HAP-1 (cell line): Measurements from ENCODE around the gene C19orf85.

Experiments used
- DNase-seq, 2 experiments: peaks; one replicate each; pipeline ENCODE4 v3.0.0-alpha.2; 2016 to 2020; ENCODE audit warnings: low spot score in 2 of 2
- H3K27me3 ChIP-seq: fragments of 250-450 bp; sonication (Bioruptor Pico); 2 replicates; pipeline ENCODE4 v1.5.1; 2020; ENCODE audit warnings: low read depth, mild to moderate bottlenecking, moderate library complexity
- H3K36me3 ChIP-seq: fragments of 250-450 bp; sonication (Bioruptor Pico); replicated peaks from 2 replicates; pipeline ENCODE4 v1.5.1; 2020; ENCODE audit warnings: mild to moderate bottlenecking
- H3K4me1 ChIP-seq: fragments of 250-450 bp; sonication (Bioruptor Pico); 2 replicates; pipeline ENCODE4 v1.5.1; 2020; ENCODE audit warnings: mild to moderate bottlenecking
- H3K4me3 ChIP-seq: fragments of 250-450 bp; sonication (Bioruptor Pico); 2 replicates; pipeline ENCODE4 v1.5.1; 2020; ENCODE audit warnings: mild to moderate bottlenecking, moderate library complexity
- H3K9me3 ChIP-seq: fragments of 250-450 bp; sonication (Bioruptor Pico); 2 replicates; pipeline ENCODE4 v1.5.1; 2020; ENCODE audit warnings: mild to moderate bottlenecking, moderate library complexity
- in situ Hi-C: fragments of 300-500 bp; cut with MboI; formaldehyde crosslinking; loops from 3 replicates; pipeline ENCODE4 v1.14.3; 2020; ENCODE audit warnings: low sequenced_read_pairs, inconsistent platforms, mixed read lengths

C19orf85 gene

DNA sequence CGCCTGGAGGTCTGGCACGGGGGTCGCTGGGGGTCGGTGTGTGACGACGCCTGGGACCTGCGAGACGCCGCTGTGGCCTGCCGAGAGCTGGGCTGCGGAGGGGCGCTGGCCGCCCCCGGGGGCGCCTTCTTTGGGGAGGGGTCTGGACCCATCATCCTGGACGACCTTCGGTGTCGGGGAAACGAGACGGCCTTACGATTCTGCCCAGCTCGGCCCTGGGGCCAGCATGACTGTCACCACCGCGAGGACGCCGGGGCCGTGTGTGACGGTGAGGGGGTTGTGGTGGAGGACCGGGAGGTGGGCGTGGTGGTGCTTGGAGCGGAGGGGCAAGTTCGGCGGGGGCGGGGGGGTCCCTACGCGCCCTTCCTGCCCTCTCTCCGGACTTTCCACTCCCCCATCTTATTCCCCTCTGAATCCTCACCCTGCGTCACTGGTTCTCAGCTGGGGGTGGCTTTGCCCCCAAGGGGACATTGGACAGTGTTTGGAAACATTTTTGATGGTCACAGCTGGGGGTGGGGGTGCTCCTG is 29.2 kb upstream of the C19orf85 start:
- in situ Hi-C loops, result no loop called here
- no peaks in the 10 kb centered on the region for H3K4me1 ChIP-seq
- H3K9me3 ChIP-seq, result no peaks in the 10 kb centered on the region
- H3K36me3 ChIP-seq, result no peaks in the 10 kb centered on the region
- 0 out of 2 replicates have a peak, but pooled peaks cover 5% of the 10 kb centered on the region for H3K27me3 ChIP-seq
- DNase-seq, result no peak
- H3K4me3 ChIP-seq, result no peak overlapping the region

DNA sequence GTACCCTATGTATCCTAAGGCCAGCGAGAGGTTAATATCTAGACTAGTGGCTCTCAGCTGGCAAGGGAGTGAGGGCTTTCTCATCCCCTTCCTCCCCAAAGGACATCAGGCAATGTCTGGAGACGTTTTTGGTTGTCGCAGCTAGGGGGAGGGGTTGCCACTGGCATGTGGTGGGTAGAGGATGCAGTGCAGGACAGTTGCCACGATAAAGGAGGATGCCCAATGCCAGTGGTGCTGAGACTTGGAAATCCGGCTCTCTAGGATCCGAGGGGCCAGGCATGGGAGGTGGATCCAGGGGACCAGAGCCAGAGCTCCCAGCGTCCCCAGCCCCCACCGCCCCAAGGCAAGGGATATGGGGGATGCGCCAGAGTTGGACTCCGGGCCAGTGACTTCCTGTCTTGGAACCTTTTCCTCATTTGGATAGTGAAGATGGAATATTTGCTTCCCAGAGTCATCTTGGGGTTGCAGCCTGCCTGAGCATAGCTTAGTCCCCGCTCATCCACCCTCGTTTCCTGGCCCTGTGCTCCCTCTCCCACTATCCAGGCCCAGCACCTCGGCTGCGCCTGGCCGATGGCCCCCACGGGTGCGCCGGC is 28.6 kb upstream of the C19orf85 start:
- H3K36me3 ChIP-seq, result no peaks in the 10 kb centered on the region
- H3K4me1 ChIP-seq, result no peaks in the 10 kb centered on the region
- no peaks in the 10 kb centered on the region for H3K9me3 ChIP-seq
- H3K4me3 ChIP-seq, result no peak overlapping the region
- in situ Hi-C loops, result no loop called here
- H3K27me3 ChIP-seq, result 0 out of 2 replicates have a peak, but pooled peaks cover 5% of the 10 kb centered on the region
- DNase-seq, result no peak

- no peaks in the 10 kb centered on the region; the same call in 1 of the 2 replicates for H3K4me1 ChIP-seq
- H3K27me3 ChIP-seq, result 0 out of 2 replicates have a peak, but pooled peaks cover 5% of the 10 kb centered on the region
- H3K9me3 ChIP-seq, result no peaks in the 10 kb centered on the region
- no peak overlapping the region for H3K4me3 ChIP-seq
- H3K36me3 ChIP-seq, result no peaks in the 10 kb centered on the region; the same call in 1 of the 2 replicates
- DNase-seq, result no peak
- in situ Hi-C loops, result no loop called here
Measured at GRCh38 chr19:55492362-55492944, 27.9 kb upstream of the C19orf85 start.

- H3K4me1 ChIP-seq, result no peaks in the 10 kb centered on the region; the same call in 1 of the 2 replicates
- in situ Hi-C loops, result no loop called here
- peaks cover 2% of the 10 kb centered on the region; the same call in 1 of the 2 replicates for H3K36me3 ChIP-seq
- no peak overlapping the region for H3K4me3 ChIP-seq
- DNase-seq, result no peak
- H3K9me3 ChIP-seq, result no peaks in the 10 kb centered on the region
- 0 out of 2 replicates have a peak, but pooled peaks cover 5% of the 10 kb centered on the region for H3K27me3 ChIP-seq
Measured at GRCh38 chr19:55491546-55492360, 27.2 kb upstream of the C19orf85 start.

DNA sequence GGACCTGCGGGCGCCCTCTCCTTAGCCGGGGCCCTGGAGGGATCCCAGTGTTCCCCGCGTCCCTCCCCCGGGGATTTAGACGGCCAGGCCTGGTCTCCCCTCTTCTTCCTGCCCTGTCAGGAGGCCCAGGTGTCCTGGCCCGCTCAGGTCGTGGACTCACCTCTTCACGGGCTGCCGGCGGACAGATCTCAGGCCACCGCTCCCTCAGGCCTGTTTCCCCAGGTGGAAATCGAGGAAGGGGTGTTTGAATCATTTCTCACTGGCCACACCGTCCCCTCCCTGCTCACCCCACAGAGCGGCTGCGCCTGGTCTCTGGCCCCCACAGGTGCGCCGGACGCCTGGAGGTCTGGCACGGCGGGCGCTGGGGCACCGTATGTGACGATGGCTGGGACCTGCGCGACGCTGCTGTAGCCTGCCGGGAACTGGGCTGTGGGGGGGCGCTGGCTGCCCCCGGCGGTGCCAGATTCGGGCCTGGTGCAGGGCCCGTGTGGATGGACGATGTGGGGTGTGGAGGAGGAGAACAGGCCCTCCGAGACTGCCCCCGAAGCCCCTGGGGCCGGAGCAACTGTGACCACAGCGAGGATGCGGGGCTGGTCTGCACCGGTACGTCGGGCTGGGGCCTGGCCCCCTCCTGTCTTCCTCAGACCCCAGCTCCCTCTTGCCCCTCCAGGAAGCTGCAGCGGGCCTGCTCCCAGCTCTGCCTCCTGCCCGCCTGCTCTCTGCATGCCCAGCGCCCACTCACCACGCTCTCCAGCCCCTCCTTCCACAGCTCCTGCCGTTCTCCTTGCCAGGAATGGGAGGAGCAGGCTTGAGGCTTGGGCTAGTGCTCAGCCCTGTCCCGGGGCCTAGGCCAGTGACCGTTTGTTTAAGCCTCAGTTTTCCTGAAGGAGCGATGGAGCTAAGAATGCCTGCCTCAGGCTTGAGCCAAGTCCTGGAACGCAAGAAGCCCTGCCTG is 26.2 kb upstream of the C19orf85 start:
- no peaks in the 10 kb centered on the region; the same call in 1 of the 2 replicates for H3K4me1 ChIP-seq
- no peak for DNase-seq
- H3K9me3 ChIP-seq, result no peaks in the 10 kb centered on the region
- in situ Hi-C loops, result no loop called here
- 0 out of 2 replicates have a peak, but pooled peaks cover 5% of the 10 kb centered on the region for H3K27me3 ChIP-seq
- no peak overlapping the region for H3K4me3 ChIP-seq
- H3K36me3 ChIP-seq, result peaks cover 2% of the 10 kb centered on the region; the same call in 1 of the 2 replicates

- no peaks in the 10 kb centered on the region; the same call in 1 of the 2 replicates for H3K4me1 ChIP-seq
Measured at GRCh38 chr19:55489711-55490477, 25.3 kb upstream of the C19orf85 start.

DNA sequence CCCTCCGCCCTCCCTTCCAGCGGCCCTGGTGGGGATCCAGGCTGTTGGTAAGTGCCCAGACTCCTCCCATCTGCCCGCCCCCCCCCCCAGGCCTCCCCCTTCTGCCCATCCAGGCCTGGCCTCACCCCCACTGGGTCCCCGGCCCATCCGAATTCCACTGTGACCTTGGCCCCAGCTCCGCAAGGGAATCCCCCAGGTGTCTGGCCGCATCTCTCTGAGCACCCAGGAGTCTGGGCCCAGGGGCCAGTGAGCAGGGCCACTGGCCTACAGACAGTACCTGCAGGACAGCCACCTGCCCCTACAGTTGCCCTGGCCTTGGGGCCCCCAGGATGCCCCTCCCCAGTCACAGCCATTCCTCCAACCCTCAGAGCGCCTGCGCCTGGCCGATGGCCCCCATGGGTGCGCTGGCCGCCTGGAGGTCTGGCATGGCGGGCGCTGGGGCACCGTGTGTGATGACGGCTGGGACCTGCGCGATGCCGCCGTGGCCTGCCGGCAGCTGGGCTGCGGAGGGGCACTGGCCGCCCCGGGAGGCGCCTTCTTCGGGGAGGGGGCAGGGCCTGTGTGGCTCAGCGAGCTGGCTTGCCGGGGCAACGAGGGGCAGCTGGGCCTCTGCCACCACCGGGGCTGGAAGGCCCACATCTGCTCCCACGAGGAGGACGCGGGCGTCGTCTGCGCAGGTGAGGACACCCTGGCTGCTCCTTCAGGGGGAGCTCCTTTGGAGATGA is 24.6 kb upstream of the C19orf85 start:
- H3K4me3 ChIP-seq, result no peak overlapping the region
- in situ Hi-C loops, result no loop called here
- no peaks in the 10 kb centered on the region for H3K9me3 ChIP-seq
- H3K36me3 ChIP-seq, result peaks cover 2% of the 10 kb centered on the region; the same call in 1 of the 2 replicates
- H3K27me3 ChIP-seq, result 0 out of 2 replicates have a peak, but pooled peaks cover 5% of the 10 kb centered on the region
- peaks cover 4% of the 10 kb centered on the region; the same call in 1 of the 2 replicates for H3K4me1 ChIP-seq
- DNase-seq, result no peak

More at GRCh38 chr19:55489711-55490477, 25.3 kb upstream of the C19orf85 start:
- Histone ChIP-seq H3K27me3 (0 out of 2 replicates have a peak, but pooled peaks cover 5% of the 10 kb centered on the region), H3K4me3 (no peak overlapping the region), H3K36me3 (peaks cover 2% of the 10 kb centered on the region; the same call in 1 of the 2 replicates), H3K9me3 (no peaks in the 10 kb centered on the region)
- in situ Hi-C loops, result no loop called here
- no peak for DNase-seq

GRCh38 chr19:55487924-55488687 is 23.6 kb upstream of the C19orf85 start, which contains the start of gene SSC5D:
SSC5D (plus strand) TSS chr19:55488436; CDS start chr19:55488590, 154 bp downstream.
- no peak for DNase-seq
- Histone ChIP-seq H3K4me3 (no peak within 1 kb of the TSS), H3K36me3 (peaks cover 2% of the 10 kb centered on the region; the same call in 1 of the 2 replicates), H3K9me3 (no peaks in the 10 kb centered on the region), H3K27me3 (0 out of 2 replicates have a peak, but pooled peaks cover 5% of the 10 kb centered on the region), H3K4me1 (peaks cover 4% of the 10 kb centered on the region; the same call in 1 of the 2 replicates)
- in situ Hi-C loops, result no loop called here

DNA sequence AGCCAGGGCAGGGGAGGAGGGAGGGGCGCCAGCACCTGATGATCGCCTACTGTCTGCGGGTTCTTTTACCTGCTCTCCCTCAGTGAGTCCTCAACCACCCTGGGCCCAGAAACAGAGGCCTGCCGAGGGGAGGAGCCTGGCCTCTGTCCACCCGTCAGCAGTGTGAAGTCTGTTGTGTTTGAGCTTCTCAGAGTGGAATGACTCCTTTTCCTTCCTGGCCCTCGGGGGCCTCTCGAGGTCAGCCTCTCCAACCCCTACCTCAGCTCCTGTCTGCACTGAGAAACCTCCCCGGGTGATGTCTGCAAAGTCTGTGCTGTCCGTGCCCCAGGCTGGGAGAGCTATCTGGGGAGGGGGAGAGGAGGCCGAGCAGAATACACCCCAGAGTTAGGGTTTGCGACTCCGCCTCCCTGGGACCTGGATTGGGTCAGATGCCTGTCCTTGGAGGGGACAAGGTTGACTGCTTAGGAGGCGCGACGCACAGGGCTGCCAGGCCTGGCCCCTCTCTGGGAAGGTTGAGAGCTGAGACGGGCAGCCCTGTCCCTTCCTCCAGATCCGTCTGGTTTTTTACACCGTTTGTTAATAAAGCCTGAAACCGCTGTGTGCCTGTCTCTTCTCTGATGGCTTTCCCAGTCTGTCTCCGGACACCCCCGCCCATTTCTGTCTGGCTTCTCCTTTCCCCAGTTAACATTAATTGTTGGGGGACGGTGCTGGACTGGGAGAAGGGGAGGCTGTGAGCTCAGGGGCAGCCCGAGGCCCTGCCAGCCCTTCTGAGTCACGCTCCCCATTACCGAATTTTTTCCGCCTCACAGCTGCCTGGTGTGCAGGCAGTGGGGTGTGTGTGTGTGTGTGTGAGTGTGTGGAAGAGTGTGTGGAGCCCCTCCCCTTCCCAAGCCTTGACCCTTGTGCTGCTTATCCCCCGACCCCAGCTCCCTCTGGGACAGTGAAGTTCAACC is 22.7 kb upstream of the C19orf85 start:
- no peaks in the 10 kb centered on the region for H3K9me3 ChIP-seq
- peaks cover 4% of the 10 kb centered on the region; the same call in 1 of the 2 replicates for H3K4me1 ChIP-seq
- in situ Hi-C loops, result no loop called here
- H3K4me3 ChIP-seq, result no peak overlapping the region
- no peak for DNase-seq
- H3K27me3 ChIP-seq, result 0 out of 2 replicates have a peak, but pooled peaks cover 4% of the 10 kb centered on the region
- peaks cover 6% of the 10 kb centered on the region; the same call in 1 of the 2 replicates for H3K36me3 ChIP-seq
